HG03139 (cell line): ENCODE results near the gene TRPC4AP.

Experiments
- ATAC-seq: cut with Tn5 transposase; IDR thresholded peaks from one replicate; pipeline ENCODE4 v1.9.1; 2021; ENCODE audit not compliant: unreplicated experiment

Gene TRPC4AP

GRCh38 chr20:35017099-35017835 is 75.3 kb downstream of the TRPC4AP start:
- no peak for ATAC-seq

DNA sequence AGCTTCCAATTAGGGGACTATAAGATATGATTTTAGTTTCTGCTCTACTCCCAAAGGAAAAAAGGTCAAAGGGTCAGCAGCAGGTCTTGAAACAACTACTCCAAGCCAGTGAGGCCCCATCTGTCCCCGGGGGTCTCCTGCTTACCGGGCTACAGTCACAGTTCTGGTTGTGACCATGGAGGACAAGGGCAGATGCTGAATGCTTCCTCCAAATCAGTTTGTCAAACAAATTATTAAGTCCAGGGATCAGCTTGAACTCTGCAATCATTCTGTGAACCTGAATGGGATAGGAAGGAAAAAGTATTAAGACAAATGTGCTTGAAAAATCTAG is 76.8 kb downstream of the TRPC4AP start:
- no peak for ATAC-seq

- ATAC-seq = no peak
Observed at GRCh38 chr20:35014537-35014936, 78.1 kb downstream of the TRPC4AP start.

DNA sequence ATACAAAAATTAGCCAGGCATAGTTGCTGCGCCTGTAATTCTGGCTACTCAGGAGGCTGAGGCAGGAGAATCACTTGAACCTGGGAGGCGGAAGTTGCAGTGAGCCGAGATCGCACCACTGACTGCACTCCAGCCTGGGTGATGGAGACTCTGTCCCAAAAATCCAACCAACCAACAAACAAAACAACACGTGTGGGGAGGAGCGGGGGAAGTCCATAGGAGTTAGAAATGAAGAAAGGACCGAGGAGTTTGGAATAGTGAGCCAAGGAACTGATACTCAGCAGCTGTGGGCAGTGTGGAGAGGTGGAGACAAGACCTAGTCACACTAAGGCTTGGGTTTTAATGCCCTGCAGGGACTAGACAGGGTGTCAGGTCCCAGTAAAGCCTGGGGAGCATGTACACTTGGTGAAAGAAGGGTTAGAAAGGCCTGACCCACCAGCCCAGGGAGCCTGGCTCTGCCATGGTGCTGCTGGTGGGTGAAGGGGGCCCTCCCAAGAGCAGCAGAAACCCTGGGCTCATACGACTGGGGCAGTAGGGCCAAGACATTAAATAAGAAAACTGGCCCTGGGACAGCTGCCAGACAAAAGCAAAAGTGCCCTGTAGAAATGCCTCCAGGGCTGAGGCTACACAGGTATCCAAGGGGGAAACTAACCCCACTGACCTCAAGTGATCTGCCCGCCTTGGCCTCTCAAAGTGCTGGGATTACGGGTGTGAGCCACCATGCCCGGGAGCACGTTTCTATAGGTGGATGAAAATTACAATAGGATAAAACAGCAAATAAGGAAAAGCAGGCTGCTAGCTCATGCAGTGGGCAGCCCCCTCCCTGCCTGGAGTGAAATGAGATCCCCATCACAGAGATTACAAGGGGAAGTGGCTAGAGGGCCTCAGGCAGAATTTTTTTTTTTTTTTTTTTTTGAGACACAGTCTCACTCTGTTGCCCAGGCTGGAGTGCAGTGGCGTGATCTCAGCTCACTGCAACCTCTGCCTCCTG is 78.9 kb downstream of the TRPC4AP start:
- ATAC-seq = no peak

GRCh38 chr20:35012227-35013069 is 80.2 kb downstream of the TRPC4AP start:
- no peak for ATAC-seq

GRCh38 chr20:35011589-35012226 is 80.9 kb downstream of the TRPC4AP start:
- no peak for ATAC-seq

DNA sequence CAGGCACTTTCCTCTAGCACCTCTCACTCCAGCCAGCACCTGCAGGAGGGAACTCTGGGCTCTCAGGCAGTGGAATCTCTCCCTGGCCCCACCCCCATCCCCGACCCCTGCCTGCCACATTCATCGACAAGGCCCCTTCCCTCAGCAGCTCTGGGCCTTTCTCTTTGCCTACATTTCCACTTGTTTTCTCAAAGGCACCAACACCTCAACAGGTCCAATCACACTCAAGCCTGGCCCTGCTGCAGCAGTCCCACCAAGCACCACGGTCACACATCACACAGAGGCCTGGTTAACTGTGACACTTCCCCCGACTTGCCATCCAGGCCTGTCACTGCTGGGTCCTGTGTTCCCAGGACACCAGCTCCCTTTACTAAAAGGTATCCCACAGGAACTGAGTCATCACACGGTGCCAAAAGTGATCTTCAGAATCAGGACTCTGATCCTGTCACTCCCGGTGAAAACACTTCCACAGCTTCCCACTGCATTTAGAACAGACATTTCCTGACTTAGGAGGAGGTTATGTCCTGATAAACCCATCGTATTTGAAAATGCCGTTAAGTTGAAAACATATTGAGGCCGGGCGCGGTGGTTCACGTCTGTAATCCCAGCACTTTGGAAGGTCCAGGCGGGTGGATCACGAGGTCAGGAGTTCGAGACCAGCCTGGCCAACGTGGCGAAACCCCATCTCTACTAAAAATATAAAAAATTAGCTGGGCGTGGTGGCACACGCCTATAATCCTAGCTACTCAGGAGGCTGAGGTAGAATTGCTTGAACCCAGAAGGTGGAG is 82.0 kb downstream of the TRPC4AP start:
- no peak for ATAC-seq

GRCh38 chr20:35009665-35010328 is 82.8 kb downstream of the TRPC4AP start:
- no peak for ATAC-seq

DNA sequence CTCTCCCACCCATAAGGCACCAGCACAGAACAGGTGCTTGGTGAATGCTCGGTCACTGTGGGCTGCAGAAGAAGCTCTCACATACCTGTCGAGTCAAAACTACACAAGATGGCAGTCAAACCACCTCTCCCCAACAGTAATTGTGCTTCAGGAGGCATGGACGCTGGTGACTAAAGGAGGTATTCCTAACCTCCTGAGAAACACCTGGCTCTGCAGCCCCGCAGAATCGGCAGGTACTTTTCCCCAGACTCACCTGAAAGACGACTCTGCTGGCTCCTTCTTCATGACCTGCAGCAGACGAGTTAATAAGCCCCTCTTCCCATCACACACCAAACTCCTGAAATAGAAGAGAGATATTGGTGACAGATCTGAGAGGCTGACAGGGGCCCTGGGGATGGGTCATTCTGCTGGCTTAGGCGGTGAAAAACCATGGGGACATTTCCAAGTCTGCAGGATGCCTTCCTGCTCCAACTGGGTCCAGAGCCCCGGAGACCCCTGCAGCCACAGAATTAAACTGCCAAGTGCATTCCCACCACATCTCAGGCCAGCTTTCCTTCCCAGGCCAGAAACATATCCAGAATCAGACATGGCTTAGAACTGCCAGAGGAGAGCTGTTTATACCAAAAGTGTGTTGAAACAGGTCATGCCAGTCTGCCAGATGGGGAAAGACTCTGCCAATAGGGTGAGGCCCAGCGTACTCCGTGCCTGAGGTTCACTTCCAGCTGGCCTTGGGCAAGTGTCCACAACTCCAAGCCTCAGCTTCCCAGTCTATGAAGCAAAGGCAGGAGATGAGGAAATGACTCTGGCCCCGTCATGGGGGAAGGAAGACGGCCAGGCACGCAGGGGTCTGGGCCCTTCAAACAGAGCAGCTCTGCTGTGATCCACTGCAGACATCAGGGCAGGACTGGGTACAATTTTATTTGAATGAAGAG is 83.9 kb downstream of the TRPC4AP start:
- ATAC-seq = no peak

DNA sequence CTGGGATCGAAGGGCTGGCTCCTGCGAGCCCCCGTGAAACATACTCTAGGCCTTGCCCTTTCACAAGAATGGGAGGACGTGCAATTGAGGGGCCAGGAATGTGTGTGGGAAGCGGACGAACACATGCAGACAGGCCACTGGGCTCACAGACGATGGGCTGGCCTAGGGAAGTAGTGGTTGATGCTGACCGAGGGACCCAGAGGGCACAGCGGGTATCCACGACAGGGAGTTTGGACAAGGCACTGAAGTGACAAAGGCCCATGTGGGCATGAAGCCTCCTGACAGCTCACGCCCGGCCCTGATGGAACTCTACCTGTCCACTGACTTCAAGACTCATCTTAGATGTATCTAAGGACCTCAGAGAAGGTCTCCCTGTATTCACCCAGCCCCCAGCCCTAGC is 84.7 kb downstream of the TRPC4AP start:
- ATAC-seq = no peak

GRCh38 chr20:35007413-35007812 is 85.2 kb downstream of the TRPC4AP start:
- no peak for ATAC-seq

- no peak for ATAC-seq
Observed at GRCh38 chr20:35006531-35006971, 86.1 kb downstream of the TRPC4AP start.

GRCh38 chr20:35006009-35006408 is 86.6 kb downstream of the TRPC4AP start:
- no peak for ATAC-seq

GRCh38 chr20:35005463-35005961 is 87.1 kb downstream of the TRPC4AP start:
- no peak for ATAC-seq

GRCh38 chr20:35004749-35005462 is 87.7 kb downstream of the TRPC4AP start:
- ATAC-seq = no peak

- ATAC-seq = no peak
Observed at GRCh38 chr20:35004051-35004725, 88.4 kb downstream of the TRPC4AP start.
